ENCODE measurements around the gene DGAT2. TPM values are rescaled to one million over a fixed set of nuclear protein-coding genes. Genes with fewer than 3 reads are reported as not detected.

Gene DGAT2
- total RNA-seq, 2 donors from 2014 or later, result 9.3 to 38.6 TPM

DNA sequence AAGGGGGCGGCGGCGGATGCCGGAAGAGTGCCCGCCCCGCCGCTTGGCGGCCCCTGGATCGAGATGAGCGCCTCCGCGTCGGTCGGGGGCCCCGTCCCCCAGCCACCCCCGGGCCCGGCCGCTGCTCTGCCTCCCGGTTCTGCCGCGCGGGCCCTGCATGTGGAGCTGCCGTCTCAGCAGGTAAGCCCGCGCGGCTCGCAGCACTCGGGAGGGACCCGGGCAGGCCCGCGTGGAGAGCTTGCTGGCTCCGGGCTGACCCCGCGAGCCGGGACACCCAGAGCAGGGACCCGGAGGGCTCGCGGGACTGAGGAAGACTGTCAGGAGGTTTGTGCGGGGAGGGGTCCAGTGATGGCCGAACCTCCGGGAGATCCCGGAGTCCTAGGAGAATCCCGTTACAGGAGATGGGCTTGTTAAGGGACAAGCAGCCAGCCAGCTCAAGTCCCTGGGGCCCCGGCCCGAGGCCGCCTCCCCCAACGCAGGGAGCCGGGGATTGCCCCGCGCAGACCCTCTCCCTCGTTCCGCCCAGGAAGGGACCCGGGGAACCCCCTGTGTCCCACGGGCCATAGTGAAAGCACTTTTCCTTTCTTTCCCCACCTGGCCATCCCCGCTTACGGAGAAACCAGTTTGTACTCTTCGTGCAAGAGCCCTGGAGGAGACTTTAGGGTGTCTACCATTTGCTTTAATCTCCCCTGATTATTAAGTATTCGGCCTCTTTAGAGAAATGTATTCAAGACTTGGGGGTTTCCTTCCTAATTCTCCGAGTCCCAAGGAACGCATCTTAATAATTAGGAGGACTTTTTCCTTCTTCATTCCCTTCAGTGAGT lies 47.0 kb downstream of the DGAT2 start:
- peak in 3 of 4 donors; percentile 54 to 60 (median 57) for DNase-seq

DNA sequence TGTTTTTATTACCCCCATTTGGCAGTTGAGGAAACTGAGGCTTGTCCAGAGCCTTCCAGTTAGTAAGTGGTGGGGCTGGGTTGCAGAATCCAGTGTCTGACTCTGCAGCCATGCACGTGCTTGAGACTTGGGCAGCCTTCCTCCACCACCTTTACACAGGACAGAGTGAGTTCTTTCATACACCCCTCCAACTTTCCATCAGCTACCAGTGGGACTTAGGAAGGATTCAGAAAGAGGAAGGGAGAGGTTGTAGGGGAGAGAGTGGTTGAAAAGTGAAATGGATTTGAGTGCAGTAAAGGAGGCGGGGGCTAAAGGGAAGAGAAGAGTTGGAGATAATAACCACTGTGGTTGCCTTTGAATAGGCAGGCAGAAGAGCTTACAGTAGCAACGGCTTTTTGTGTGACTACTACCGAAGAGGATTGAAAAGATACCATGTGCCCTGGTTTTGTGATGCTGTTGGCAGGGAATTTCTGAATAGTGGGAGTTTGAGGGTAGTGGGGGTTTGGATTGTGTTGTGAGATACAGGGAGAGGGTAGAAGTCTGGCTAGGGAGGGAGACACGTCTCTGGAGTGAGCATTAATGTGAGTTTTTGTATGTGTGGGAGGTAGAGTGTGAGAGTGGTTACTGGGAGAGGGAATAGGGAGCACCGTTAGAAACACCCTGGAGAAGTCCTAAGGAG lies 48.1 kb downstream of the DGAT2 start:
- peaks cover 18% of the 10 kb centered on the region for H3K4me1 ChIP-seq
- TF ChIP-seq, protein P1, sequence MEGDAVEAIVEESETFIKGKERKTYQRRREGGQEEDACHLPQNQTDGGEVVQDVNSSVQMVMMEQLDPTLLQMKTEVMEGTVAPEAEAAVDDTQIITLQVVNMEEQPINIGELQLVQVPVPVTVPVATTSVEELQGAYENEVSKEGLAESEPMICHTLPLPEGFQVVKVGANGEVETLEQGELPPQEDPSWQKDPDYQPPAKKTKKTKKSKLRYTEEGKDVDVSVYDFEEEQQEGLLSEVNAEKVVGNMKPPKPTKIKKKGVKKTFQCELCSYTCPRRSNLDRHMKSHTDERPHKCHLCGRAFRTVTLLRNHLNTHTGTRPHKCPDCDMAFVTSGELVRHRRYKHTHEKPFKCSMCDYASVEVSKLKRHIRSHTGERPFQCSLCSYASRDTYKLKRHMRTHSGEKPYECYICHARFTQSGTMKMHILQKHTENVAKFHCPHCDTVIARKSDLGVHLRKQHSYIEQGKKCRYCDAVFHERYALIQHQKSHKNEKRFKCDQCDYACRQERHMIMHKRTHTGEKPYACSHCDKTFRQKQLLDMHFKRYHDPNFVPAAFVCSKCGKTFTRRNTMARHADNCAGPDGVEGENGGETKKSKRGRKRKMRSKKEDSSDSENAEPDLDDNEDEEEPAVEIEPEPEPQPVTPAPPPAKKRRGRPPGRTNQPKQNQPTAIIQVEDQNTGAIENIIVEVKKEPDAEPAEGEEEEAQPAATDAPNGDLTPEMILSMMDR (IDR thresholded peaks at IDR 0.05), result no peak
- no peak for TF ChIP-seq POLR2A (IDR thresholded peaks at IDR 0.05)
- H3K9me3 ChIP-seq, result no peaks in the 10 kb centered on the region
- no peak overlapping the region for H3K27ac ChIP-seq
- no peaks in the 10 kb centered on the region for H3K27me3 ChIP-seq
- no peak overlapping the region for H3K4me3 ChIP-seq
- no peak for ATAC-seq
- H3K36me3 ChIP-seq (replicated peaks in 1 of 2; ENCODE audit: insufficient read depth in 1 of 2, low read depth in 2 of 2), result no peaks in the 10 kb centered on the region
- intact Hi-C loops (cut with DNase I), result no loop called here
- DNase-seq, result no peak
- 42 to 50% methylated on average over 6 of the region's 6 CpGs for WGBS, 2 donors

More for the DNA sequence above, 47.0 kb downstream of the DGAT2 start:
- peaks cover 18% of the 10 kb centered on the region for H3K4me1 ChIP-seq
- H3K4me3 ChIP-seq, result peak overlapping the region; percentile 73 to 93
- 0 to 1% methylated on average over 19 to 43 of the region's 60 CpGs for WGBS, 2 donors
- ATAC-seq, result peak; percentile 28
- no peaks in the 10 kb centered on the region for H3K27me3 ChIP-seq
- H3K9me3 ChIP-seq, result no peaks in the 10 kb centered on the region
- peak overlapping the region; percentile 63 to 92 (median 85) for H3K27ac ChIP-seq
- H3K36me3 ChIP-seq (replicated peaks in 1 of 2; ENCODE audit: insufficient read depth in 1 of 2, low read depth in 2 of 2), result no peaks in the 10 kb centered on the region
- intact Hi-C loops (cut with DNase I), result no loop called here
- TF ChIP-seq, protein P1 (IDR thresholded peaks at IDR 0.05), result no peak
- peak in 2 of 3 donors; percentile 32 to 47 for TF ChIP-seq POLR2A (IDR thresholded peaks at IDR 0.05)

DNA sequence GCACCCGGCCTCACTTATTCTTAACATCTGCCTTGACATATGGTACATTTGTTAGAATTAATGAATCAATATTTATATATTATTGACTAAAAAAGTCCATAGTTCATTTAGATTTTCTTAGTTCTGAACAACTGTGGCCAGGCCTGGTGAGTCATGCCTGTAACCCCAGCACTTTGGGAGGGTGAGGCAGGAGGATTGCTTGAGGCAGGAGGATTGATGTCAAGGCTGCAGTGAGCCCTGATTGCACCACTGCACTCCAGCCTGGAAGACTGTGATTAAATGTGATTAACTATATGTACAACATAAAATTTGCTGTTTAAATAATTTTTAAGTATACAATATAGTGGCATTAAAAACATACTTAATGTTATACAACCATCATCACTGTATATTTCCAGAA lies 52.1 kb downstream of the DGAT2 start:
- DNase-seq (no peak), ATAC-seq (no peak)
- H3K27me3 ChIP-seq, result no peaks in the 10 kb centered on the region
- no peaks in the 10 kb centered on the region for H3K36me3 ChIP-seq (replicated peaks in 1 of 2; ENCODE audit: insufficient read depth in 1 of 2, low read depth in 2 of 2)
- 50 to 68% methylated on average over 1 of the region's 1 CpG for WGBS, 2 donors
- H3K4me3 ChIP-seq, result no peak overlapping the region
- intact Hi-C loops (cut with DNase I), result no loop called here
- no peak for TF ChIP-seq POLR2A (IDR thresholded peaks at IDR 0.05)
- TF ChIP-seq, protein P1 (IDR thresholded peaks at IDR 0.05), result no peak
- no peaks in the 10 kb centered on the region for H3K9me3 ChIP-seq
- no peak overlapping the region for H3K27ac ChIP-seq
- peaks cover 31% of the 10 kb centered on the region for H3K4me1 ChIP-seq

DNA sequence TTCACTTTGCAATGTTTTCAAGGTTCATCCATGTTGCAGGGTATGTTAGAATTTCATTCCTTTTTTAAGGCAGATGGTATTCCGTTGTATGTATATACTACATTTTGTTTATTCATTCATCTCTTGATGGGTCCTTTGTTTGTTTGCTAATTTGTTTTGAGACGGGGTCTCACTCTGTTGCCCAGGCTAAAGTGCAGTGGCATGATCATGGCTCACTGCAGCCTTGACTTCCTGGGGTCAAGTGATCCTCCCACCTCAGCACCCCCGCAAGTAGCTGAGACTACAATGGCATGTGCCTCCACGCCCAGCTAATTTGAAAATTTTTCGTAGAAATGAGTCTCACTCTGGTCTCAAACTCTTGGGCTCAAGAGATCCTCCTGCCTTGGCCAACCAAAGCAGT lies 52.6 kb downstream of the DGAT2 start:
- ATAC-seq (no peak), DNase-seq (no peak)
- TF ChIP-seq, protein P1 (IDR thresholded peaks at IDR 0.05), result no peak
- no peak for TF ChIP-seq POLR2A (IDR thresholded peaks at IDR 0.05)
- intact Hi-C loops (cut with DNase I), result no loop called here
- 86 to 96% methylated on average over 4 to 5 of the region's 5 CpGs for WGBS, 2 donors
- no peaks in the 10 kb centered on the region for H3K27me3 ChIP-seq
- no peak overlapping the region for H3K4me3 ChIP-seq
- H3K4me1 ChIP-seq, result peaks cover 30% of the 10 kb centered on the region
- H3K36me3 ChIP-seq (replicated peaks in 1 of 2; ENCODE audit: insufficient read depth in 1 of 2, low read depth in 2 of 2), result no peaks in the 10 kb centered on the region
- H3K27ac ChIP-seq, result no peak overlapping the region
- no peaks in the 10 kb centered on the region for H3K9me3 ChIP-seq

Measured in body of pancreas (tissue), 4 donors.